HEK293 (cell line): ENCODE measurements around the gene RPL13A.

ENCODE experiments used
- CTCF ChIA-PET: fragments of 350-600 bp; formaldehyde crosslinking; extraction: SDS; loops from one replicate; lab custom pipeline; 2021; ENCODE audit warnings: antibody characterized with exemption; lab: Yijun Ruan, JAX
- POLR2A ChIA-PET: fragments of 300-600 bp; formaldehyde crosslinking; extraction: SDS; loops from one replicate; lab custom pipeline; 2020; ENCODE audit warnings: antibody characterized with exemption, inconsistent platforms; lab: Yijun Ruan, JAX
- H3K27ac ChIP-seq: fragments of 200-500 bp; sonication (Bioruptor generic); 2 replicates; pipeline ENCODE4 v1.5.1; 2014; ENCODE audit warnings: low read depth, low read length, control low read depth, inconsistent platforms; ENCODE audit errors: extremely low read depth
- H3K36me3 ChIP-seq, 2 experiments: fragments of 200-500 bp in 1 of 2; sonication (Bioruptor generic) in 1 of 2; 1 replicate in 1 of 2; 2 replicates in 1 of 2; pipeline ENCODE4 v1.5.1; 2014 to 2017; ENCODE audit warnings: inconsistent platforms in 2 of 2, low read length in 2 of 2; ENCODE audit not compliant: control insufficient read depth in 2 of 2, insufficient read depth in 1 of 2
- H3K4me1 ChIP-seq: fragments of 200-500 bp; sonication (Bioruptor generic); 2 replicates; pipeline ENCODE4 v1.5.1; 2014; ENCODE audit warnings: mild to moderate bottlenecking, low read length, inconsistent platforms; ENCODE audit not compliant: control insufficient read depth, insufficient read depth
- H3K4me3 ChIP-seq: 2 replicates; pipeline ENCODE4 v1.5.1; 2011; ENCODE audit warnings: low read depth, mild to moderate bottlenecking, control low read depth, low read length, moderate library complexity
- H3K9me3 ChIP-seq: fragments of 200-500 bp; sonication (Bioruptor generic); 2 replicates; pipeline ENCODE4 v1.5.1; 2014; ENCODE audit warnings: low read depth, low read length, inconsistent platforms; ENCODE audit not compliant: control insufficient read depth, insufficient read depth
- GLIS2 ChIP-seq: fragments of 450-650 bp; formaldehyde crosslinking; IDR thresholded peaks from 2 replicates; pipeline ENCODE4 v1.5.1; 2016; ENCODE audit warnings: missing biosample characterization, missing genetic modification characterization
- IKZF3 ChIP-seq: fragments of 450-650 bp; IDR thresholded peaks from 2 replicates; pipeline ENCODE4 v1.5.0; 2018; ENCODE audit warnings: missing biosample characterization, mild to moderate bottlenecking, missing genetic modification characterization, moderate library complexity
- ZBTB1 ChIP-seq: fragments of 450-650 bp; formaldehyde crosslinking; IDR thresholded peaks from 2 replicates; pipeline ENCODE4 v1.5.1; 2016; ENCODE audit warnings: missing biosample characterization, missing genetic modification characterization
- ZNF433 ChIP-seq: fragments of 450-650 bp; formaldehyde crosslinking; IDR thresholded peaks from 2 replicates; pipeline ENCODE4 v1.5.1; 2016; ENCODE audit warnings: missing biosample characterization, missing genetic modification characterization, low read depth
- ZNF596 ChIP-seq: fragments of 450-650 bp; IDR thresholded peaks from 2 replicates; pipeline ENCODE4 v1.5.0; 2018; ENCODE audit warnings: missing biosample characterization, mild to moderate bottlenecking, missing genetic modification characterization, moderate library complexity
- ZNF670 ChIP-seq: fragments of 450-650 bp; formaldehyde crosslinking; IDR thresholded peaks from 2 replicates; pipeline ENCODE4 v1.5.1; 2016; ENCODE audit warnings: missing biosample characterization, missing genetic modification characterization, low read depth
- ZNF76 ChIP-seq: fragments of 450-650 bp; formaldehyde crosslinking; IDR thresholded peaks from 2 replicates; pipeline ENCODE4; 2016; ENCODE audit warnings: low read depth, missing biosample characterization, missing genetic modification characterization, borderline replicate concordance
- ZNF777 ChIP-seq: fragments of 450-650 bp; formaldehyde crosslinking; IDR thresholded peaks from 2 replicates; pipeline ENCODE4 v1.5.1; 2017; ENCODE audit warnings: missing biosample characterization, missing genetic modification characterization, borderline replicate concordance
- TF ChIP-seq, protein P1 (sequence below): fragments of 450-650 bp; formaldehyde crosslinking; IDR thresholded peaks from 2 replicates; pipeline ENCODE4 v1.5.1; 2016; ENCODE audit warnings: missing biosample characterization, missing genetic modification characterization
- TF ChIP-seq, protein P2 (sequence below): fragments of 450-650 bp; formaldehyde crosslinking; IDR thresholded peaks from 2 replicates; pipeline ENCODE4 v1.5.1; 2016; ENCODE audit warnings: missing biosample characterization, missing genetic modification characterization
- TF ChIP-seq, protein P3 (sequence below): fragments of 450-650 bp; formaldehyde crosslinking; IDR thresholded peaks from 2 replicates; pipeline ENCODE4 v1.5.1; 2016; ENCODE audit warnings: missing biosample characterization, missing genetic modification characterization, borderline replicate concordance

The RPL13A gene

DNA sequence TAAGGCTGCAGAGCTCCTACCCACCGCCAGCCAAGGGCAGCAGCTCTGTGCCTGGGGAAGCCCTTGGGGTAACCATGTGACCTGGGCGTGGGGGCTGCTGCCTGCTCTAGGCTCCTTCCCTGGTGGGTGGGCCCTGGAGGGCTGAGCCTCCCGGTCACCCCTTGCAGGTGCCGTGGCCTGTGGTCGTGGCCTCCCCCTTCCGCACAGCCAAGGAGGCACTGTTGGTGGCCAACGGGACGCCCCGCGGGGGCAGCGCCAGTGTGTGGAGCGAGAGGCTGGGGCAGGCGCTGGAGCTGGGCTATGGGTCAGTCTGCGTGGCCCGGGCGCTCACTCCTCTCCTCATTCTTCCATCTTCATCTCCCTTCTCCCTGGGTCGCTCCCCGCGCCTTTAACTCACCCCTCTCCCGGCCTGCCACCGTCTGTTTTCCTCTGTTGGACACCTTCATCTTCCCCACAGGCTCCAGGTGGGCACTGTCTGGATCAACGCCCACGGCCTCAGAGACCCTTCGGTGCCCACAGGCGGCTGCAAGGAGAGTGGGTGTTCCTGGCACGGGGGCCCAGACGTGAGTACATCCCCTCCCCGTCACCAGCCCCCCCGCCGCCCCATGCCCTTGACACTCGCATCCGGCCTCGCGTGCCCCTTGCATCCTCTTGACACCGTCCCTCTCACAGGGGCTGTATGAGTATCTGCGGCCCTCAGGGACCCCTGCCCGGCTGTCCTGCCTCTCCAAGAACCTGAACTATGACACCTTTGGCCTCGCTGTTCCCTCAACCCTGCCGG, 23.3 kb upstream of the RPL13A start:
- TF ChIP-seq GLIS2 (tag by site-specific recombination), result peak; percentile 16; the same call in 1 of the 2 replicates
- no peak for TF ChIP-seq IKZF3 (tag by site-specific recombination)
- TF ChIP-seq, protein P1, sequence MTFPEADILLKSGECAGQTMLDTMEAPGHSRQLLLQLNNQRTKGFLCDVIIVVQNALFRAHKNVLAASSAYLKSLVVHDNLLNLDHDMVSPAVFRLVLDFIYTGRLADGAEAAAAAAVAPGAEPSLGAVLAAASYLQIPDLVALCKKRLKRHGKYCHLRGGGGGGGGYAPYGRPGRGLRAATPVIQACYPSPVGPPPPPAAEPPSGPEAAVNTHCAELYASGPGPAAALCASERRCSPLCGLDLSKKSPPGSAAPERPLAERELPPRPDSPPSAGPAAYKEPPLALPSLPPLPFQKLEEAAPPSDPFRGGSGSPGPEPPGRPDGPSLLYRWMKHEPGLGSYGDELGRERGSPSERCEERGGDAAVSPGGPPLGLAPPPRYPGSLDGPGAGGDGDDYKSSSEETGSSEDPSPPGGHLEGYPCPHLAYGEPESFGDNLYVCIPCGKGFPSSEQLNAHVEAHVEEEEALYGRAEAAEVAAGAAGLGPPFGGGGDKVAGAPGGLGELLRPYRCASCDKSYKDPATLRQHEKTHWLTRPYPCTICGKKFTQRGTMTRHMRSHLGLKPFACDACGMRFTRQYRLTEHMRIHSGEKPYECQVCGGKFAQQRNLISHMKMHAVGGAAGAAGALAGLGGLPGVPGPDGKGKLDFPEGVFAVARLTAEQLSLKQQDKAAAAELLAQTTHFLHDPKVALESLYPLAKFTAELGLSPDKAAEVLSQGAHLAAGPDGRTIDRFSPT (tag by site-specific recombination), result peak; percentile 34; the same call in 1 of the 2 replicates
- no peak overlapping the region for H3K27ac ChIP-seq
- CTCF ChIA-PET, result interaction anchor here (0.5 to 1.0 kb wide), 2 partner anchors 9 to 70 kb away, joined by 3 to 4 read pairs; no protein-coding TSS in a partner anchor
- H3K36me3 ChIP-seq, result peaks cover 8 to 14% of the 10 kb centered on the region in 2 experiments; a peak in 2 of 3 replicates
- POLR2A ChIA-PET, result interaction anchor here (0.5 to 2.1 kb wide), 3 partner anchors 11 to 31 kb away, joined by 3 to 6 read pairs (median 4); partner anchors contain the start of genes ALDH16A1 and PIH1D1
- H3K9me3 ChIP-seq, result no peaks in the 10 kb centered on the region
- H3K4me3 ChIP-seq, result no peak overlapping the region
- 0 out of 2 replicates have a peak, but pooled peaks cover 4% of the 10 kb centered on the region for H3K4me1 ChIP-seq

DNA sequence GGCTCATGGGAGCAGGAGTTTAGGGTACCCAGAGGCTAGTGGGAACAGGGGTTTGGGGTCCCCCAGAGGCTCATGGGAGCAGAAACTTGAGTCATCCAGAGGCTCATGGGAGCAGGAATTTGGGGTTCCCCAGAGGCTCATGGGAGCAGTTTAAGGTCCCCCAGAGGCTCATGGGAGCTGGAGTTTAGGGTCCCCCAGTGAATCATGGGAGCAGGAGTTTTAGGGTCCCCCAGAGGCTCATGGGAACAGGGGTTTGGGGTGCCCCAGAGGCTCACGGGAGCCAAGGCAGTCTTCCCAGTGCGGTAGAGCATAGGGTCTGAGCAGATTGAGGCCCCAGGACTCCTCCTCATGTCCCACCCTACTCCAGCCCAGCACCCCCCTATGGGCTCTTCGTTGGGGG, 22.0 kb upstream of the RPL13A start:
- CTCF ChIA-PET, result interaction anchor here (0.7 to 1.1 kb wide), 3 partner anchors 10 to 1451 kb away, joined by 3 to 10 read pairs (median 5); partner anchors contain the start of gene RUVBL2

More for the DNA sequence above, 22.0 kb upstream of the RPL13A start:
- Histone ChIP-seq H3K36me3 (peaks cover 7 to 13% of the 10 kb centered on the region in 2 experiments; a peak in 2 of 3 replicates), H3K27ac (no peak overlapping the region), H3K9me3 (no peaks in the 10 kb centered on the region), H3K4me1 (0 out of 2 replicates have a peak, but pooled peaks cover 5% of the 10 kb centered on the region), H3K4me3 (no peak overlapping the region)
- TF ChIP-seq ZNF670 (tag by site-specific recombination) (no peak), ZNF76 (tag by site-specific recombination) (peak; percentile 87), ZNF777 (tag by site-specific recombination) (no peak), ZNF596 (no peak), ZBTB1 (tag by site-specific recombination) (no peak), ZNF433 (tag by site-specific recombination) (no peak)
- TF ChIP-seq, protein P2, sequence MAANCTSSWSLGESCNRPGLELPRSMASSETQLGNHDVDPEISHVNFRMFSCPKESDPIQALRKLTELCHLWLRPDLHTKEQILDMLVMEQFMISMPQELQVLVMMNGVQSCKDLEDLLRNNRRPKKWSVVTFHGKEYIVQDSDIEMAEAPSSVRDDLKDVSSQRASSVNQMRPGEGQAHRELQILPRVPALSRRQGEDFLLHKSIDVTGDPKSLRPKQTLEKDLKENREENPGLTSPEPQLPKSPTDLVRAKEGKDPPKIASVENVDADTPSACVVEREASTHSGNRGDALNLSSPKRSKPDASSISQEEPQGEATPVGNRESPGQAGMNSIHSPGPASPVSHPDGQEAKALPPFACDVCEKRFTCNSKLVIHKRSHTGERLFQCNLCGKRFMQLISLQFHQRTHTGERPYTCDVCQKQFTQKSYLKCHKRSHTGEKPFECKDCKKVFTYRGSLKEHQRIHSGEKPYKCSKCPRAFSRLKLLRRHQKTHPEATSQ (tag by site-specific recombination), result no peak
- TF ChIP-seq, protein P3, sequence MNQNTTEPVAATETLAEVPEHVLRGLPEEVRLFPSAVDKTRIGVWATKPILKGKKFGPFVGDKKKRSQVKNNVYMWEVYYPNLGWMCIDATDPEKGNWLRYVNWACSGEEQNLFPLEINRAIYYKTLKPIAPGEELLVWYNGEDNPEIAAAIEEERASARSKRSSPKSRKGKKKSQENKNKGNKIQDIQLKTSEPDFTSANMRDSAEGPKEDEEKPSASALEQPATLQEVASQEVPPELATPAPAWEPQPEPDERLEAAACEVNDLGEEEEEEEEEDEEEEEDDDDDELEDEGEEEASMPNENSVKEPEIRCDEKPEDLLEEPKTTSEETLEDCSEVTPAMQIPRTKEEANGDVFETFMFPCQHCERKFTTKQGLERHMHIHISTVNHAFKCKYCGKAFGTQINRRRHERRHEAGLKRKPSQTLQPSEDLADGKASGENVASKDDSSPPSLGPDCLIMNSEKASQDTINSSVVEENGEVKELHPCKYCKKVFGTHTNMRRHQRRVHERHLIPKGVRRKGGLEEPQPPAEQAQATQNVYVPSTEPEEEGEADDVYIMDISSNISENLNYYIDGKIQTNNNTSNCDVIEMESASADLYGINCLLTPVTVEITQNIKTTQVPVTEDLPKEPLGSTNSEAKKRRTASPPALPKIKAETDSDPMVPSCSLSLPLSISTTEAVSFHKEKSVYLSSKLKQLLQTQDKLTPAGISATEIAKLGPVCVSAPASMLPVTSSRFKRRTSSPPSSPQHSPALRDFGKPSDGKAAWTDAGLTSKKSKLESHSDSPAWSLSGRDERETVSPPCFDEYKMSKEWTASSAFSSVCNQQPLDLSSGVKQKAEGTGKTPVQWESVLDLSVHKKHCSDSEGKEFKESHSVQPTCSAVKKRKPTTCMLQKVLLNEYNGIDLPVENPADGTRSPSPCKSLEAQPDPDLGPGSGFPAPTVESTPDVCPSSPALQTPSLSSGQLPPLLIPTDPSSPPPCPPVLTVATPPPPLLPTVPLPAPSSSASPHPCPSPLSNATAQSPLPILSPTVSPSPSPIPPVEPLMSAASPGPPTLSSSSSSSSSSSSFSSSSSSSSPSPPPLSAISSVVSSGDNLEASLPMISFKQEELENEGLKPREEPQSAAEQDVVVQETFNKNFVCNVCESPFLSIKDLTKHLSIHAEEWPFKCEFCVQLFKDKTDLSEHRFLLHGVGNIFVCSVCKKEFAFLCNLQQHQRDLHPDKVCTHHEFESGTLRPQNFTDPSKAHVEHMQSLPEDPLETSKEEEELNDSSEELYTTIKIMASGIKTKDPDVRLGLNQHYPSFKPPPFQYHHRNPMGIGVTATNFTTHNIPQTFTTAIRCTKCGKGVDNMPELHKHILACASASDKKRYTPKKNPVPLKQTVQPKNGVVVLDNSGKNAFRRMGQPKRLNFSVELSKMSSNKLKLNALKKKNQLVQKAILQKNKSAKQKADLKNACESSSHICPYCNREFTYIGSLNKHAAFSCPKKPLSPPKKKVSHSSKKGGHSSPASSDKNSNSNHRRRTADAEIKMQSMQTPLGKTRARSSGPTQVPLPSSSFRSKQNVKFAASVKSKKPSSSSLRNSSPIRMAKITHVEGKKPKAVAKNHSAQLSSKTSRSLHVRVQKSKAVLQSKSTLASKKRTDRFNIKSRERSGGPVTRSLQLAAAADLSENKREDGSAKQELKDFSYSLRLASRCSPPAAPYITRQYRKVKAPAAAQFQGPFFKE, result no peak
- POLR2A ChIA-PET, result interaction anchor here (0.7 to 2.1 kb wide), 3 partner anchors 12 to 48 kb away, joined by 3 to 6 read pairs (median 3); partner anchors contain the start of genes ALDH16A1 and PIH1D1
